Activated CD4-positive, alpha-beta T cell treated with anti-CD3 and anti-CD28 coated beads, Interleukin-2, amount 50 U/mL, for 4 hours (primary cell): ENCODE data around the gene C1QTNF9.
"Not testable (repeated sequence)": the region's sequence is repeated elsewhere in the genome, so short reads cannot be mapped to it uniquely, and the experiment has no call there.

Source experiments
- DNase-seq, 2 experiments: peaks; one replicate each; pipeline ENCODE4 v3.0.0-alpha.2; 2020

C1QTNF9 gene

GRCh38 chr13:24323036-24323738, 13.8 kb downstream of the C1QTNF9 start:
- DNase-seq: no peak

- no peak for DNase-seq
Observed at GRCh38 chr13:24323739-24324075, 14.3 kb downstream of the C1QTNF9 start.

- not testable (repeated sequence) for DNase-seq
Observed at GRCh38 chr13:24327598-24327997, 18.2 kb downstream of the C1QTNF9 start.

- DNase-seq: no peak
Observed at GRCh38 chr13:24328145-24328544, 18.8 kb downstream of the C1QTNF9 start.

- no peak for DNase-seq
Observed at GRCh38 chr13:24338721-24339120, 29.3 kb downstream of the C1QTNF9 start.

GRCh38 chr13:24339937-24340607, 30.7 kb downstream of the C1QTNF9 start:
- DNase-seq: no peak

- no peak for DNase-seq
Observed at GRCh38 chr13:24340608-24340955, 31.2 kb downstream of the C1QTNF9 start.

- no peak for DNase-seq
Observed at GRCh38 chr13:24341439-24341838, 32.1 kb downstream of the C1QTNF9 start.

GRCh38 chr13:24348385-24348784, 39.0 kb downstream of the C1QTNF9 start:
- no peak for DNase-seq

GRCh38 chr13:24348797-24349515, 39.6 kb downstream of the C1QTNF9 start:
- no peak for DNase-seq

- DNase-seq: not testable (repeated sequence)
Observed at GRCh38 chr13:24349778-24350664, 40.6 kb downstream of the C1QTNF9 start.

- DNase-seq: no peak
Observed at GRCh38 chr13:24351423-24351822, 42.0 kb downstream of the C1QTNF9 start.

GRCh38 chr13:24353736-24354135, 44.4 kb downstream of the C1QTNF9 start:
- no peak for DNase-seq

- no peak for DNase-seq
Observed at GRCh38 chr13:24355103-24355502, 45.7 kb downstream of the C1QTNF9 start.

- DNase-seq: no peak
Observed at GRCh38 chr13:24356270-24356669, 46.9 kb downstream of the C1QTNF9 start.

GRCh38 chr13:24356837-24357236, 47.5 kb downstream of the C1QTNF9 start:
- no peak for DNase-seq

GRCh38 chr13:24357756-24358155, 48.4 kb downstream of the C1QTNF9 start:
- no peak for DNase-seq

- not testable (repeated sequence) for DNase-seq
Observed at GRCh38 chr13:24358836-24359235, 49.5 kb downstream of the C1QTNF9 start.

- DNase-seq: not testable (repeated sequence)
Observed at GRCh38 chr13:24359252-24359651, 49.9 kb downstream of the C1QTNF9 start.

- DNase-seq: no peak
Observed at GRCh38 chr13:24360106-24360505, 50.7 kb downstream of the C1QTNF9 start.

GRCh38 chr13:24361113-24361512, 51.7 kb downstream of the C1QTNF9 start:
- DNase-seq: no peak

- no peak for DNase-seq
Observed at GRCh38 chr13:24361852-24362366, 52.5 kb downstream of the C1QTNF9 start.

GRCh38 chr13:24362435-24362952, 53.1 kb downstream of the C1QTNF9 start:
- DNase-seq: no peak
